SK-N-SH treated with all-trans-retinoic acid at 6 μM for 48 hours (cell line): ENCODE results near the gene TCF12.

Source experiments
- ATAC-seq: fragments of 200-7000 bp; cut with Tn5 transposase; 3 replicates; pipeline ENCODE4 v1.9.1; 2020; ENCODE audit warnings: mild to moderate bottlenecking, moderate library complexity
- ARNTL ChIP-seq: fragments of 450-650 bp; formaldehyde crosslinking; IDR thresholded peaks from 2 replicates; pipeline ENCODE4 v1.5.0; 2020; ENCODE audit warnings: low read depth, mild to moderate bottlenecking, moderate library complexity, borderline replicate concordance
- BACH2 ChIP-seq: fragments of 250-450 bp; sonication (Bioruptor Pico); IDR thresholded peaks from 2 replicates; pipeline ENCODE4 v1.9.0; 2021; ENCODE audit warnings: mild to moderate bottlenecking, borderline replicate concordance
- CREB5 ChIP-seq: fragments of 250-450 bp; sonication (Bioruptor Pico); IDR thresholded peaks from 2 replicates; pipeline ENCODE4 v1.5.1; 2020; ENCODE audit warnings: low read depth, mild to moderate bottlenecking, moderate library complexity
- CSDC2 ChIP-seq: fragments of 250-450 bp; sonication (Bioruptor Pico); IDR thresholded peaks from 2 replicates; pipeline ENCODE4 v1.5.0; 2020; ENCODE audit warnings: mild to moderate bottlenecking, moderate library complexity
- CSRNP3 ChIP-seq: fragments of 250-450 bp; sonication (Bioruptor Pico); IDR thresholded peaks from 2 replicates; pipeline ENCODE4 v1.5.1; 2021; ENCODE audit warnings: mild to moderate bottlenecking, moderate library complexity
- ESRRG ChIP-seq: fragments of 250-450 bp; sonication (Bioruptor Pico); IDR thresholded peaks from 2 replicates; pipeline ENCODE4 v1.6.1; 2021; ENCODE audit warnings: mild to moderate bottlenecking
- GLIS3 ChIP-seq: fragments of 250-450 bp; sonication (Bioruptor Pico); IDR thresholded peaks from 2 replicates; pipeline ENCODE4 v1.5.0; 2020; ENCODE audit warnings: mild to moderate bottlenecking, moderate library complexity
- ISL1 ChIP-seq: fragments of 250-450 bp; sonication (Bioruptor Pico); IDR thresholded peaks from 2 replicates; pipeline ENCODE4 v2.1.2; 2022; ENCODE audit warnings: mild to moderate bottlenecking, moderate library complexity
- OSR1 ChIP-seq: fragments of 250-450 bp; sonication (Bioruptor Pico); IDR thresholded peaks from 2 replicates; pipeline ENCODE4 v1.8.0; 2022; ENCODE audit warnings: moderate library complexity, mild to moderate bottlenecking, inconsistent platforms
- PATZ1 ChIP-seq: fragments of 250-450 bp; sonication (Bioruptor Pico); IDR thresholded peaks from 2 replicates; pipeline ENCODE4 v1.8.0; 2020; ENCODE audit warnings: mild to moderate bottlenecking, moderate library complexity, borderline replicate concordance
- POU6F1 ChIP-seq: fragments of 250-450 bp; sonication (Bioruptor Pico); IDR thresholded peaks from 2 replicates; pipeline ENCODE4 v1.8.0; 2021; ENCODE audit warnings: low read depth, mild to moderate bottlenecking, moderate library complexity, borderline replicate concordance
- PPARA ChIP-seq: fragments of 250-450 bp; sonication (Bioruptor Pico); IDR thresholded peaks from 2 replicates; pipeline ENCODE4 v1.5.0; 2020; ENCODE audit warnings: mild to moderate bottlenecking, borderline replicate concordance
- RARB ChIP-seq: fragments of 250-450 bp; sonication (Bioruptor Pico); IDR thresholded peaks from 2 replicates; pipeline ENCODE4 v1.8.0; 2021; ENCODE audit warnings: mild to moderate bottlenecking, moderate library complexity
- SNAI2 ChIP-seq: fragments of 250-450 bp; sonication (Bioruptor Pico); IDR thresholded peaks from 2 replicates; pipeline ENCODE4 v1.5.0; 2020; ENCODE audit warnings: mild to moderate bottlenecking, moderate library complexity
- TCF4 ChIP-seq: fragments of 250-450 bp; sonication (Bioruptor Pico); IDR thresholded peaks from 2 replicates; pipeline ENCODE4 v1.8.0; 2021; ENCODE audit warnings: mild to moderate bottlenecking, moderate library complexity, borderline replicate concordance
- TOX ChIP-seq: fragments of 250-450 bp; sonication (Bioruptor Pico); IDR thresholded peaks from 2 replicates; pipeline ENCODE4 v1.8.0; 2021; ENCODE audit warnings: mild to moderate bottlenecking, moderate library complexity, borderline replicate concordance
- TSHZ2 ChIP-seq: fragments of 250-450 bp; sonication (Bioruptor Pico); IDR thresholded peaks from 2 replicates; pipeline ENCODE4 v1.5.0; 2020; ENCODE audit warnings: mild to moderate bottlenecking, moderate library complexity
- ZC3H10 ChIP-seq: fragments of 250-450 bp; sonication (Bioruptor Pico); IDR thresholded peaks from 2 replicates; pipeline ENCODE4 v1.5.1; 2021; ENCODE audit warnings: mild to moderate bottlenecking, moderate library complexity
- ZFP3 ChIP-seq: fragments of 250-450 bp; sonication (Bioruptor Pico); IDR thresholded peaks from 2 replicates; pipeline ENCODE4 v1.5.0; 2020; ENCODE audit warnings: mild to moderate bottlenecking, moderate library complexity
- ZFP30 ChIP-seq: fragments of 450-650 bp; formaldehyde crosslinking; IDR thresholded peaks from 2 replicates; pipeline ENCODE4 v1.5.0; 2022; ENCODE audit warnings: mild to moderate bottlenecking, moderate library complexity
- ZNF565 ChIP-seq: fragments of 450-650 bp; formaldehyde crosslinking; conservative IDR thresholded peaks from 2 replicates; pipeline ENCODE4 v1.5.0; 2020; ENCODE audit warnings: low read depth, mild to moderate bottlenecking, moderate library complexity
- ZNF70 ChIP-seq: fragments of 450-650 bp; formaldehyde crosslinking; IDR thresholded peaks from 2 replicates; pipeline ENCODE4 v1.5.0; 2020; ENCODE audit warnings: mild to moderate bottlenecking, moderate library complexity
- ZNF8 ChIP-seq: fragments of 450-650 bp; formaldehyde crosslinking; IDR thresholded peaks from 2 replicates; pipeline ENCODE4 v1.5.0; 2020; ENCODE audit warnings: mild to moderate bottlenecking, moderate library complexity

TCF12 gene

GRCh38 chr15:57288926-57289580 lies 370.6 kb downstream of the TCF12 start:
- no peak for ATAC-seq
- TF ChIP-seq CSDC2 (no peak), POU6F1 (CRISPR knock-in tag) (no peak), TCF4 (CRISPR knock-in tag) (no peak), ESRRG (no peak), ZFP30 (CRISPR knock-in tag) (no peak), ZNF565 (CRISPR knock-in tag) (no peak)

- ATAC-seq: no peak
- TF ChIP-seq ZFP30 (CRISPR knock-in tag) (no peak), ARNTL (CRISPR knock-in tag) (no peak), ZNF70 (CRISPR knock-in tag) (no peak), PATZ1 (no peak), TOX (CRISPR knock-in tag) (no peak), BACH2 (no peak)
Measured at GRCh38 chr15:57290187-57290586, 371.7 kb downstream of the TCF12 start.

GRCh38 chr15:57290826-57291225 lies 372.4 kb downstream of the TCF12 start:
- no peak for ATAC-seq
- TF ChIP-seq CSDC2 (no peak), TOX (CRISPR knock-in tag) (no peak), ZNF8 (CRISPR knock-in tag) (no peak), TCF4 (CRISPR knock-in tag) (no peak), ESRRG (no peak), GLIS3 (CRISPR knock-in tag) (no peak), PPARA (CRISPR knock-in tag) (no peak), CREB5 (no peak), ISL1 (CRISPR knock-in tag) (no peak), ZFP3 (CRISPR knock-in tag) (no peak), BACH2 (no peak), CSRNP3 (CRISPR knock-in tag) (no peak), OSR1 (no peak), ZNF70 (CRISPR knock-in tag) (no peak), RARB (CRISPR knock-in tag) (no peak), SNAI2 (CRISPR knock-in tag) (no peak), ZC3H10 (CRISPR knock-in tag) (no peak), ZNF565 (CRISPR knock-in tag) (no peak)

- no peak; the same call in 2 of the 3 replicates for ATAC-seq
- TF ChIP-seq ZFP30 (CRISPR knock-in tag) (no peak), BACH2 (no peak), GLIS3 (CRISPR knock-in tag) (no peak), TCF4 (CRISPR knock-in tag) (no peak), PPARA (CRISPR knock-in tag) (no peak), CSRNP3 (CRISPR knock-in tag) (no peak), ZNF70 (CRISPR knock-in tag) (no peak), TSHZ2 (CRISPR knock-in tag) (no peak), ZNF8 (CRISPR knock-in tag) (no peak), ARNTL (CRISPR knock-in tag) (no peak), CSDC2 (no peak), ZFP3 (CRISPR knock-in tag) (no peak), RARB (CRISPR knock-in tag) (no peak), TOX (CRISPR knock-in tag) (no peak), ZC3H10 (CRISPR knock-in tag) (no peak)
Measured at GRCh38 chr15:57296473-57297162, 378.2 kb downstream of the TCF12 start.
